ENCODE data around the gene CRYL1.

CRYL1 gene

GRCh38 chr13:20534038-20534608, 8.5 kb upstream of the CRYL1 start:
- TF ChIP-seq POLR2AphosphoS5 (IDR thresholded peaks at IDR 0.05; ENCODE audit: low read depth, low read length): no peak
- no peak for TF ChIP-seq FOXP2 (optimal IDR thresholded peaks at IDR 0.05; ENCODE audit: borderline replicate concordance, extremely low read depth, extremely low read length, insufficient read depth)
- no peak for TF ChIP-seq SIN3A (IDR thresholded peaks at IDR 0.05; ENCODE audit: borderline replicate concordance, insufficient read depth, low read length)
- TF ChIP-seq REST (IDR thresholded peaks at IDR 0.05; ENCODE audit: insufficient read depth in 1 of 2, low read depth in 2 of 2, low read length in 2 of 2): no peak
- no peak for TF ChIP-seq TAF1 (IDR thresholded peaks at IDR 0.05; ENCODE audit: borderline replicate concordance, insufficient read depth, low read length)

- TF ChIP-seq SIN3A (IDR thresholded peaks at IDR 0.05; ENCODE audit: borderline replicate concordance, insufficient read depth, low read length): no peak
- no peak for TF ChIP-seq POLR2AphosphoS5 (IDR thresholded peaks at IDR 0.05; ENCODE audit: low read depth, low read length)
- TF ChIP-seq REST (IDR thresholded peaks at IDR 0.05; ENCODE audit: insufficient read depth in 1 of 2, low read depth in 2 of 2, low read length in 2 of 2): no peak
- TF ChIP-seq TAF1 (IDR thresholded peaks at IDR 0.05; ENCODE audit: borderline replicate concordance, insufficient read depth, low read length): no peak
- TF ChIP-seq FOXP2 (optimal IDR thresholded peaks at IDR 0.05; ENCODE audit: borderline replicate concordance, extremely low read depth, extremely low read length, insufficient read depth): no peak
Observed at GRCh38 chr13:20528452-20528851, 2.8 kb upstream of the CRYL1 start.

- TF ChIP-seq TAF1 (IDR thresholded peaks at IDR 0.05; ENCODE audit: borderline replicate concordance, insufficient read depth, low read length) (no peak), REST (IDR thresholded peaks at IDR 0.05; ENCODE audit: insufficient read depth in 1 of 2, low read depth in 2 of 2, low read length in 2 of 2) (no peak), FOXP2 (optimal IDR thresholded peaks at IDR 0.05; ENCODE audit: borderline replicate concordance, extremely low read depth, extremely low read length, insufficient read depth) (no peak), POLR2AphosphoS5 (IDR thresholded peaks at IDR 0.05; ENCODE audit: low read depth, low read length) (no peak), SIN3A (IDR thresholded peaks at IDR 0.05; ENCODE audit: borderline replicate concordance, insufficient read depth, low read length) (no peak)
Observed at GRCh38 chr13:20526664-20527063, 1.0 kb upstream of the CRYL1 start.

GRCh38 chr13:20525144-20525600, 485 bp downstream of the CRYL1 start:
- no peak for TF ChIP-seq REST (IDR thresholded peaks at IDR 0.05; ENCODE audit: insufficient read depth in 1 of 2, low read depth in 2 of 2, low read length in 2 of 2)
- TF ChIP-seq SIN3A (IDR thresholded peaks at IDR 0.05; ENCODE audit: borderline replicate concordance, insufficient read depth, low read length): no peak
- no peak for TF ChIP-seq FOXP2 (optimal IDR thresholded peaks at IDR 0.05; ENCODE audit: borderline replicate concordance, extremely low read depth, extremely low read length, insufficient read depth)
- no peak for TF ChIP-seq POLR2AphosphoS5 (IDR thresholded peaks at IDR 0.05; ENCODE audit: low read depth, low read length)
- TF ChIP-seq TAF1 (IDR thresholded peaks at IDR 0.05; ENCODE audit: borderline replicate concordance, insufficient read depth, low read length): no peak
